ENCODE data around the gene FAM229B.

FAM229B gene

DNA sequence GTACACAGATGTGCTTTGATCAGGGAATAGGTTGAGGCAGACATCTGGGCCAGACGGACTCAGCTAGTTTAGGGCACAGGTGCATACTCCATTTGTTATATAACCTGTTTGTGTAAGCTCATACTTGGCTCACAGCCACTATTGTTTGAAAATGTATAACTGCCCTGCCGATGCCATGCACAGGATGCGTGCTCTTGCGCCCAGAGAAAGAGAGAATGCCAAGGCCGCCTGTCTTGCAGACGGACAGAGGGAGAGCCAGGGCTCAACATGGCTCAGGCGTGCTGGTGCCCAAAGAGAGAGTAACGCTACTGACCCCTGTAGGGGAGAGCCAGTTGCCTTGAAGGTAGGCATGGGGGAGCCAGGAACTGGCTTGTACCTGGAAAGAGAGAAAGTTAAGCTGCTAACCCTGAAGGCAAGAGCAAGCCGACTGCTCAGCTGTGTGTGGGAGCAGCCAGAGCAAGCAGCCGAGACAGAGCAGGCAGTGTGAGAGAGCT, 57.7 kb downstream of the FAM229B start:
- DNase-seq: no peak

DNA sequence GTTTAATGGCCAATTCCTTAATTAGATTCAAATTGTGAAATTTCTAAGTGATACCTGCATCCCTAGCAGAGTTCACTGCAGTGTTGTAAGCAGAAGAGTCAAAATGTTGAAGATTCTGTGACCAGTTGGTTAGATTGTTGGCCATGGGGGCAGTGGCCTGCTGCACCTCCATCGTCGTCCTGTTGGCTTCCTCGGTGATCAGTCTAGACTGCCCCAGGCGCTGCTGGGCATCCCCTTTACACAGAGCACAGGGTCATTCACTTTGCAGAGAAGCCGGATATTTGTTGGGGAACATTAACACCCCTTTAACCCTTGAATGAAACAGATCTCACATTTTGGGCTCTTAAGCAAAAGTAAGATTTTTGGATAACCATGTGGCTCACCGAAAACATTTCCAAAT, 60.7 kb downstream of the FAM229B start:
- no peak for DNase-seq

DNA sequence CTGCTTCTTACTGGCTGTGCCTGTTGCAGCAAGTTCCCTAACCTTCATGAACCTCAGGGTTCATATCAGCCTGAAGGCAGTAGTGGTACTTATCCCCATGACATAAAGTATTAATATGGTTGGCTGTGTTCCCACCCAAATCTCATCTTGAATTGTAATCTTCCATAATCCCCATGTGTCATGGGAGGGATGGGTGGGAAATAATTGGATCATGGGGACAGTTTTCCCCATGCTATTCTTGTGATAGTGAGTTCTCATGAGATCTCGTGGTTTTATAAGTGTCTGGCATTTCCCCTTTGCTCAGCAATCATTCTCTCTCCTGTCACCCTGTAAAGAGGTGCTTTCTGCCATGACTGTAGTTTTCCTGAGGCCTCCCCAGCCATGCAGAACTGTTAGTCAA, 61.8 kb downstream of the FAM229B start:
- DNase-seq: no peak

DNA sequence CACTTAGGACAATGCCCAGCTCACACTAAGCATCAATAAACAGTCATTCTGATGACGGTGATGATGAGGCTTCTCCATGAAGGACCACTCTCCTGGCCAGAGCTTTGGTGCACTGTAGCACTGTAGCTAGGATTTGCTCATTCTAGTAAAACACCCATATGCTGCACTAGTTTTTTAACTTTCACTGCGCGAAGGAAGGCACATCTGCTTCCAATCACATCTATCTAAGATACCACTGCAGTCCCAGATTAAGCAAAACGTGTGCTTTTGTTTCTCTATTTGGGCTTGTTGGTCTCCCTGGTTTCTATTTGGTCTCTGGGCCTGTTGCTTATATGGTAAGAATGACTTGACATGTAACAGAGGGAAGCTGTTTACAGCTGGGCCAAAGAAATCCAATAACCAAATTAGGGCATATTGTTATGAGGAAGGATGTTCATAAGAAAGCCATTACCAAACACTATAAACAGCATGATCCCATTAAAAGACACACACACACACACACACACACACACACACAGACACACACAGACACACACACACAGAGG, 62.4 kb downstream of the FAM229B start:
- DNase-seq: no peak

DNA sequence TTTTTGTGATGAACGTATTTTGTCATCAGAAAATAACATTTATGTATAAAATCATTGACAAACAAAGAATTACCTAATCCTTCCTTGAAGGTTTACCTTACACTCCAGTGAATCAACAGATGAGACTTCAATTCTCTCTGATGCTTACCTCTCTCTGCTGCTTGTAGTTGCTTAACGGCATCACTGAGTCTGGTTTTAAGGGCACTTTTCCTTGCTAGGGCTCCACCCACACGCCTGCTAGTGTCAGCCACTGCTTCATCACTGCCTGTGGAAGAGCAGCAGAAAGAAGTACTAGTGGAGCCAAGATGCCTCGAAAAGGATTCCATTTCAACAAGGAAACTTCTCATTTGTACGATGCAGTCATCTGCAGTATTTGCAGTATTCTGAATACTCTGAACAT, 63.0 kb downstream of the FAM229B start:
- no peak for DNase-seq
